ENCODE measurements around the gene PLPP4. TPM values are rescaled to one million over a fixed set of nuclear protein-coding genes. Genes with fewer than 3 reads are reported as not detected.

Gene PLPP4
- total RNA-seq, 2 donors from 2014 or later, result 0.27 to 61.3 TPM

DNA sequence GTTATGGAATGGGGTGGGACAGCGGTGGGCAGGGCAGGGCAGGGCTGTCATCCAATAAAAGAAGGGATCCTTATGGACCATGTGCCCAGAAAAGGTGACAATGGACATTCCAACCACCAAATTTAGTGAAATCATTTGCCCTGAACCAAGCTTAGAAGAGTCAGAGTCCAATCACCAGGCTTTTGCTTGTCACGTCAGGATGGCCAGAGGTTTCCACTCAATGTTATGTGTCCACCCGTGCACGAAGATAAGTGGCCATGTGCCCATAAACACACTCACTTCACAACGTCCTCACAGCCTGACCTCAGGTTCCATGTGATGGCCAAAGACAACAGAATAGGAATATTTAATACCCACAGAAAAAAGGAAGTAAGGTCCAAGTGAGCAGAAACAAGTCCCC lies 36.6 kb upstream of the PLPP4 start:
- WGBS, result 73% methylated on average over 5 of the region's 5 CpGs
- H3K9me3 ChIP-seq, result no peaks in the 10 kb centered on the region
- intact Hi-C loops (cut with DNase I), result no loop called here

DNA sequence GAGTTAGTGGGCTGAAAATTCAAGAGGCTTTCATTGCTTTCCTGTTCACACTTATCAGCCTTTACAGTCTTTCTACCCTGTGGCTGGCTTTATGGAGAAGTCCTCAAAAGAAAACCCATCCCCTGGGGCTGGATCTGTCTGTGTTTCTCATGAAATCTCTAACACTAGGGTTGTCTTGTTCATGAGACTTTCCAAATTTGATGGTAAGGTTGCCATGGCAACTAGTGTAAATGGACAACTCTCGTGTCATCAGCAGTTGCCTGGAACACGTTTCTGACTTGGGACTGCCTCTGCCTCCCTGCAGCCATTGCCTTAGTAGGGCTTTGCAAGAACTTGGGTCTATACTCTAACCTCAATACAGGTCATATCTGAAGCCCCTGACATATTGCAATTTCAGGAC lies 35.8 kb upstream of the PLPP4 start:
- intact Hi-C loops (cut with DNase I), result no loop called here
- Histone ChIP-seq H3K4me1 (replicated peaks) (no peaks in the 10 kb centered on the region), H3K27ac (no peak overlapping the region), H3K4me3 (no peak overlapping the region), H3K9me3 (no peaks in the 10 kb centered on the region), H3K36me3 (no peaks in the 10 kb centered on the region), H3K27me3 (replicated peaks; ENCODE audit: insufficient read depth) (no peaks in the 10 kb centered on the region)
- TF ChIP-seq POLR2A (IDR thresholded peaks at IDR 0.05), result no peak
- no peak for TF ChIP-seq POLR2AphosphoS5 (IDR thresholded peaks at IDR 0.05)
- TF ChIP-seq, protein P1, sequence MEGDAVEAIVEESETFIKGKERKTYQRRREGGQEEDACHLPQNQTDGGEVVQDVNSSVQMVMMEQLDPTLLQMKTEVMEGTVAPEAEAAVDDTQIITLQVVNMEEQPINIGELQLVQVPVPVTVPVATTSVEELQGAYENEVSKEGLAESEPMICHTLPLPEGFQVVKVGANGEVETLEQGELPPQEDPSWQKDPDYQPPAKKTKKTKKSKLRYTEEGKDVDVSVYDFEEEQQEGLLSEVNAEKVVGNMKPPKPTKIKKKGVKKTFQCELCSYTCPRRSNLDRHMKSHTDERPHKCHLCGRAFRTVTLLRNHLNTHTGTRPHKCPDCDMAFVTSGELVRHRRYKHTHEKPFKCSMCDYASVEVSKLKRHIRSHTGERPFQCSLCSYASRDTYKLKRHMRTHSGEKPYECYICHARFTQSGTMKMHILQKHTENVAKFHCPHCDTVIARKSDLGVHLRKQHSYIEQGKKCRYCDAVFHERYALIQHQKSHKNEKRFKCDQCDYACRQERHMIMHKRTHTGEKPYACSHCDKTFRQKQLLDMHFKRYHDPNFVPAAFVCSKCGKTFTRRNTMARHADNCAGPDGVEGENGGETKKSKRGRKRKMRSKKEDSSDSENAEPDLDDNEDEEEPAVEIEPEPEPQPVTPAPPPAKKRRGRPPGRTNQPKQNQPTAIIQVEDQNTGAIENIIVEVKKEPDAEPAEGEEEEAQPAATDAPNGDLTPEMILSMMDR (IDR thresholded peaks at IDR 0.05), result no peak
- WGBS, result 51% methylated on average over 2 of the region's 2 CpGs
- no peak for DNase-seq (ENCODE audit: low spot score)

More for the DNA sequence above, 36.6 kb upstream of the PLPP4 start:
- no peak overlapping the region for H3K27ac ChIP-seq
- no peaks in the 10 kb centered on the region for H3K36me3 ChIP-seq
- no peaks in the 10 kb centered on the region for H3K27me3 ChIP-seq (replicated peaks; ENCODE audit: insufficient read depth)
- no peak overlapping the region for H3K4me3 ChIP-seq
- H3K4me1 ChIP-seq (replicated peaks), result no peaks in the 10 kb centered on the region
- no peak for DNase-seq (ENCODE audit: low spot score)
- no peak for TF ChIP-seq POLR2A (IDR thresholded peaks at IDR 0.05)
- TF ChIP-seq, protein P1 (IDR thresholded peaks at IDR 0.05), result no peak
- no peak for TF ChIP-seq POLR2AphosphoS5 (IDR thresholded peaks at IDR 0.05)

DNA sequence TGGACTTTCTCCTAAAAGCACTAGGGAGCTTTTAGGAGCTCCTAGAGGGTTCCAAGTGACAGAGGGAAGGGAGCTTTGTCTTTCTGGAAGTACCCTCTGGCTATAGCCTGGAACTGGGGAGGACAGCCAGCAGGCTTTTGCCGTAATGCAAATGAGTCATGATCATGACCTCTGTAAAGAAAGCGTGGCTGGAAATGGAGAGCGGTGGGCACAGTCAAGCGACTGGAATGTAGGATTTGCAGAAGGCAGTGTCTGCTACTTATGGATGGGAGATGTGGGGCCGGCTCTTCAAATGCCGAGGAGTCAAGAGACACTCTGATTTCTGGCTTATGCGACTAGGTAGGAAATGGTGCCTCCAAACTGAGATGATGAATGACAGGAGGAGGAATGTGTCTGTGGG lies 34.6 kb upstream of the PLPP4 start:
- no peak overlapping the region for H3K4me3 ChIP-seq
- no peaks in the 10 kb centered on the region for H3K9me3 ChIP-seq
- no peak overlapping the region for H3K27ac ChIP-seq
- no peaks in the 10 kb centered on the region for H3K4me1 ChIP-seq (replicated peaks)
- no peak for DNase-seq (ENCODE audit: low spot score)
- TF ChIP-seq POLR2AphosphoS5 (IDR thresholded peaks at IDR 0.05) (no peak), POLR2A (IDR thresholded peaks at IDR 0.05) (no peak)
- TF ChIP-seq, protein P1 (IDR thresholded peaks at IDR 0.05), result no peak
- no peaks in the 10 kb centered on the region for H3K27me3 ChIP-seq (replicated peaks; ENCODE audit: insufficient read depth)
- H3K36me3 ChIP-seq, result no peaks in the 10 kb centered on the region
- WGBS, result 90% methylated on average over 7 of the region's 7 CpGs
- intact Hi-C loops (cut with DNase I), result no loop called here

DNA sequence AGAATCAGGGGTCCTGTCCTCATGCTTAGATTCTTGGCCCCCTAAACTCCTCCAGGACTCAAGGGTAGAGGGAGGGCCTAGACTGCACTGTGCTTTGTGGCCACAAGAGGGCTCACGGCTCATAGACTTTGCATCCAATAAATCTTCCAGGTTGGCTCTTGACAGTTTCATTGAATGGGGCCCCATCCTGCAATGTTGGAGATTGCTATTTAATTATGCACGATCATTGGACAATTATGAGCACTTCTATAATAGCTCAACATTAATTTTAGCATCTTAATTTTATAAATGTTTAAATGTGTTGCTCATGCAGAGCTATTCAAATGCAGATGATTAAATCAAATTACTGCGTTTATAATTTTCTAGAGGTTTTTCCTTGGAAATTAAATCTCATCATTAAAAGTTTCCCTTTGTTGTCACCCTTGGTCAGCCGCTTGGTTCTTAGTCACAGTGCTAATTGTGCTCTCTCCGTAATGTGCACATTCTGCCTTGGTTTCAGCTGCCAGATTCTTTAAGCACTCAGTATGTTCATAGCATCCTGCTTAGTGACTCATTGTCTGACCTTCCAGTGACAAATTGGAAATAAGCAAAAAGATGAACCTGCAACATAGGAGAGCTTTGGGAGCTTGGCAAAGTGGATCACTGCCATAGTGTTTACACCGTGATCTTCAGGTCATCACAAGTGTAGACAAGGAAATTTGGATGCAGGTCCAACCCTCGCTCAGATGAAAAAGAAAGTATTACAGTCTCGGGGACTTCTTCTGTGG lies 33.4 kb upstream of the PLPP4 start:
- 59% methylated on average over 8 of the region's 8 CpGs for WGBS
- TF ChIP-seq, protein P1 (IDR thresholded peaks at IDR 0.05), result peak; percentile 53 to 73 (median 60)
- TF ChIP-seq POLR2AphosphoS5 (IDR thresholded peaks at IDR 0.05), result no peak
- Histone ChIP-seq H3K27ac (no peak overlapping the region), H3K4me1 (replicated peaks) (no peaks in the 10 kb centered on the region), H3K27me3 (replicated peaks; ENCODE audit: insufficient read depth) (no peaks in the 10 kb centered on the region), H3K36me3 (no peaks in the 10 kb centered on the region), H3K9me3 (no peaks in the 10 kb centered on the region), H3K4me3 (no peak overlapping the region)
- peak; percentile 23 for DNase-seq (ENCODE audit: low spot score)
- intact Hi-C loops (cut with DNase I), result no loop called here

DNA sequence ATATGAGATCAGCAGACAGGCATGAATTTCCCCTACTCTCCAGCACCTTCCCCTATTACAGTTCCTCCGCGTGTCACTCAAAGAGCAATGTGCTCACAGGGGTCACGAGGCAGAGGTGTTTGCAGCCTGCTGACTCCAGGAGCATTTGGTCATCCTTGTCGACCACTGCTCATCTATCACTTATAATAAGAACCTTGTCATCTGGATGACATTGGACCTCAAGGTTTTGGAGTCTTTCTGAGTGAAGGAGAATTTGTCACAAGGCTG lies 32.9 kb upstream of the PLPP4 start:
- H3K4me3 ChIP-seq, result no peak overlapping the region
- TF ChIP-seq POLR2AphosphoS5 (IDR thresholded peaks at IDR 0.05) (no peak), POLR2A (IDR thresholded peaks at IDR 0.05) (no peak)
- TF ChIP-seq, protein P1 (IDR thresholded peaks at IDR 0.05), result no peak
- no peak for DNase-seq (ENCODE audit: low spot score)
- H3K27ac ChIP-seq, result no peak overlapping the region
- H3K27me3 ChIP-seq (replicated peaks; ENCODE audit: insufficient read depth), result no peaks in the 10 kb centered on the region
- no peaks in the 10 kb centered on the region for H3K36me3 ChIP-seq
- WGBS, result 91% methylated on average over 4 of the region's 4 CpGs
- intact Hi-C loops (cut with DNase I), result no loop called here
- no peaks in the 10 kb centered on the region for H3K9me3 ChIP-seq
- H3K4me1 ChIP-seq (replicated peaks), result no peaks in the 10 kb centered on the region

All from prostate gland (tissue), 2 donors.